Suprapubic skin (tissue), 4 donors: ENCODE measurements around the gene NACC2. TPM values are rescaled to one million over a fixed set of nuclear protein-coding genes. Genes with fewer than 3 reads are reported as not detected.
A peak's percentile ranks its signal among the peaks of the same experiment; 100 is the strongest.

ENCODE experiments used
- DNase-seq, 2 donors: peaks; one replicate each; pipeline ENCODE4 v3.0.0-alpha.2; 2019; ENCODE audit warnings: low spot score in 2 of 2
- H3K27ac ChIP-seq: fragments of 200-600 bp; sonication (generic); one replicate; pipeline ENCODE4 v1.5.1; 2019
- H3K27me3 ChIP-seq: fragments of 200-600 bp; sonication (generic); one replicate; pipeline ENCODE4 v1.5.1; 2019
- H3K36me3 ChIP-seq: fragments of 200-600 bp; sonication (generic); one replicate; pipeline ENCODE4 v1.5.1; 2019
- H3K4me1 ChIP-seq: fragments of 200-600 bp; sonication (generic); one replicate; pipeline ENCODE4 v1.5.1; 2019
- H3K4me3 ChIP-seq: fragments of 200-600 bp; sonication (generic); one replicate; pipeline ENCODE4 v1.5.1; 2019; ENCODE audit warnings: mild to moderate bottlenecking
- H3K9me3 ChIP-seq: fragments of 200-600 bp; sonication (generic); one replicate; pipeline ENCODE4 v1.5.1; 2019
- EP300 ChIP-seq: sonication (generic); formaldehyde crosslinking; IDR thresholded peaks from one replicate; pipeline ENCODE4 v1.6.1; 2017; ENCODE audit warnings: antibody characterized with exemption
- POLR2A ChIP-seq, 2 donors: fragments of 450-650 bp; IDR thresholded peaks; one replicate each; pipeline ENCODE4 v1.6.1; 2017; ENCODE audit warnings: antibody characterized with exemption in 2 of 2, mild to moderate bottlenecking in 2 of 2, moderate library complexity in 2 of 2
- POLR2AphosphoS5 ChIP-seq, 3 donors: sonication (generic); formaldehyde crosslinking; IDR thresholded peaks; one replicate each; pipeline ENCODE4 v1.6.1; 2017; ENCODE audit warnings: antibody characterized with exemption in 3 of 3
- WGBS: methylation state at CpG from one replicate; pipeline ENCODE4 v1.1.5; 2018; 5-methylcytosine and 5-hydroxymethylcytosine counted together
- total RNA-seq, 4 donors: library from RNA; depleted of rRNA; stranded (reverse); fragments of >200 nt; gene quantifications; one replicate each; pipeline ENCODE4 v1.1.0, GENCODE V29; 2016
- TF ChIP-seq, protein P1 (sequence below), 2 donors: fragments of 200-600 bp in 1 of 2; fragments of 450-650 bp in 1 of 2; sonication (generic) in 1 of 2; IDR thresholded peaks; one replicate each; pipeline ENCODE4 v1.5.1; 2016 to 2019; ENCODE audit warnings: antibody characterized with exemption in 2 of 2, mild to moderate bottlenecking in 1 of 2, moderate library complexity in 1 of 2

NACC2 gene
- total RNA-seq, 4 donors from 2014 or later = 12.1 to 14.9 (median 13.7) TPM

DNA sequence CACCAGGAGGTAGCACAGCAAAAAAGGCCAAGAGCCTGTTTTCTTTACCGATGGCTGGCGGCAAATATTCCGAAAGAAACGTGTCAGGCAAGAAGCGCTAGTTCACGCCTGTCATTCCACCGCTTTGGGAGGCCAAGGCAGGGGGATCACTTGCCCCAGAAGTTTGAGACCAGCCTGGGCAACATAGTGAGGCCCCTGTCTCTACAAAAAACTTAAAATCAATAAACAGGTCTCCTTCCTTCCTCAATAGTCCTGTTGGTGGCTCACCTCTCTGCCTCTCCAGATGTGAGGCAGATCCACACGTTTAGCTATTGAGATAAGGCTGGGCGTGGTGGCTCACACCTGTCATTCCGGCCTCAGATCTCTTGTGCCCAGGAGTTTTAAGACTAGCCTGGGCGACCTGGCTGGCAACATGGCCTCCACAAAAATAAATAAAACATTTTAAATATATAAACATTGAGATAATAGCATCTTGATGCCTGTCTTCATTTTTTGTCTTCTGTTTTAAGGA, 24.8 kb upstream of the NACC2 start:
- peak overlapping the region; percentile 92 for H3K4me3 ChIP-seq
- DNase-seq = no peak
- H3K4me1 ChIP-seq = peaks cover 41% of the 10 kb centered on the region
- H3K9me3 ChIP-seq = no peaks in the 10 kb centered on the region
- H3K27ac ChIP-seq = peak overlapping the region; percentile 97
- WGBS = 38% methylated on average over 6 of the region's 11 CpGs
- TF ChIP-seq POLR2A (IDR thresholded peaks at IDR 0.05) (no peak), POLR2AphosphoS5 (IDR thresholded peaks at IDR 0.05) (no peak), EP300 (no peak)
- TF ChIP-seq, protein P1, sequence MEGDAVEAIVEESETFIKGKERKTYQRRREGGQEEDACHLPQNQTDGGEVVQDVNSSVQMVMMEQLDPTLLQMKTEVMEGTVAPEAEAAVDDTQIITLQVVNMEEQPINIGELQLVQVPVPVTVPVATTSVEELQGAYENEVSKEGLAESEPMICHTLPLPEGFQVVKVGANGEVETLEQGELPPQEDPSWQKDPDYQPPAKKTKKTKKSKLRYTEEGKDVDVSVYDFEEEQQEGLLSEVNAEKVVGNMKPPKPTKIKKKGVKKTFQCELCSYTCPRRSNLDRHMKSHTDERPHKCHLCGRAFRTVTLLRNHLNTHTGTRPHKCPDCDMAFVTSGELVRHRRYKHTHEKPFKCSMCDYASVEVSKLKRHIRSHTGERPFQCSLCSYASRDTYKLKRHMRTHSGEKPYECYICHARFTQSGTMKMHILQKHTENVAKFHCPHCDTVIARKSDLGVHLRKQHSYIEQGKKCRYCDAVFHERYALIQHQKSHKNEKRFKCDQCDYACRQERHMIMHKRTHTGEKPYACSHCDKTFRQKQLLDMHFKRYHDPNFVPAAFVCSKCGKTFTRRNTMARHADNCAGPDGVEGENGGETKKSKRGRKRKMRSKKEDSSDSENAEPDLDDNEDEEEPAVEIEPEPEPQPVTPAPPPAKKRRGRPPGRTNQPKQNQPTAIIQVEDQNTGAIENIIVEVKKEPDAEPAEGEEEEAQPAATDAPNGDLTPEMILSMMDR (IDR thresholded peaks at IDR 0.05) = no peak
- H3K27me3 ChIP-seq = peaks cover 11% of the 10 kb centered on the region
- peaks cover 15% of the 10 kb centered on the region for H3K36me3 ChIP-seq

DNA sequence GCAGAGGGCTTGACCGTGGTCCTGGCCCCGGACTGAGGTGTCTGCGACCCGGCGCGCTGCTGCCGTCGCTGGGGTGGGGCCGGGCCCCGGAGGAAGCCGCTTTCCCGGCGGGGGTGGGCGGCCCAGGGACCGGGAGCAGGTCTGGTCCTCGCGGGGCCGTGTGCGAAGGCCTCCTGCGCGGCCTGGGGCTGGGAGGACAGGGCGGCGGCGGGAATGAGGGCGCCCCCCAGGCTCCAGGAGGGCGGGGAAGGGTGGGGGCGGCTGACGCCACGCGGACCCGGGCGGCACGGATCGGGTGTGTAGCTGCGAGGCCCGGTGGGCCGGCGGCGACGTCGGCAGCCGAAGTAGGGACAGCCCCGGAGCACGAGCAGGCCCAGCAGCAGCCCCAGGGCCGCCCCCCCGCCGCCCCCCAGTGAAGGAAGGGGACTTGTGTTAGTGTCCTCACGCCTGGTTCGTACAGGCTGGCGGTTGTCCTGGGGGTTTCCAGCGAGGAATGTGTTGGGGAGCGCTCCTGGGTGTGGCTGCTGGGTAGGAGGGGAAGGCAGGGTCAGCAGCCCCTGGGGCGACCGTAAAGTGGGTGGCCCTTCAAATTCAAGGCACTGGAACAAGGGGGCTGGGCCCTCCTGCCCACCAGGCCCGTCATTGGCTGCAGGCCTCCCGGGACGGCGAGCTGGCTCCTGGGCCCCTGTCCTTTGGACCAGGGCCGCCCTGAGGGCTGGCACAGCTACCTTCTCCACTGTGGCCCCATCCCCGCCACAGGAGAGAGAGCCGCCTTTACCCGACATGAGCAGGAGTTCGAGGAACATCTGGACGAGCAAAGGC, 24.2 kb upstream of the NACC2 start:
- DNase-seq = peak in 1 of 2 donors; percentile 79
- Histone ChIP-seq H3K27ac (peak overlapping the region; percentile 97), H3K4me3 (peak overlapping the region; percentile 92), H3K36me3 (peaks cover 22% of the 10 kb centered on the region), H3K9me3 (no peaks in the 10 kb centered on the region), H3K4me1 (peaks cover 41% of the 10 kb centered on the region), H3K27me3 (peaks cover 6% of the 10 kb centered on the region)
- TF ChIP-seq POLR2A (IDR thresholded peaks at IDR 0.05) (no peak), POLR2AphosphoS5 (IDR thresholded peaks at IDR 0.05) (peak in 1 of 3 donors; percentile 13)
- 4% methylated on average over 36 of the region's 64 CpGs for WGBS

DNA sequence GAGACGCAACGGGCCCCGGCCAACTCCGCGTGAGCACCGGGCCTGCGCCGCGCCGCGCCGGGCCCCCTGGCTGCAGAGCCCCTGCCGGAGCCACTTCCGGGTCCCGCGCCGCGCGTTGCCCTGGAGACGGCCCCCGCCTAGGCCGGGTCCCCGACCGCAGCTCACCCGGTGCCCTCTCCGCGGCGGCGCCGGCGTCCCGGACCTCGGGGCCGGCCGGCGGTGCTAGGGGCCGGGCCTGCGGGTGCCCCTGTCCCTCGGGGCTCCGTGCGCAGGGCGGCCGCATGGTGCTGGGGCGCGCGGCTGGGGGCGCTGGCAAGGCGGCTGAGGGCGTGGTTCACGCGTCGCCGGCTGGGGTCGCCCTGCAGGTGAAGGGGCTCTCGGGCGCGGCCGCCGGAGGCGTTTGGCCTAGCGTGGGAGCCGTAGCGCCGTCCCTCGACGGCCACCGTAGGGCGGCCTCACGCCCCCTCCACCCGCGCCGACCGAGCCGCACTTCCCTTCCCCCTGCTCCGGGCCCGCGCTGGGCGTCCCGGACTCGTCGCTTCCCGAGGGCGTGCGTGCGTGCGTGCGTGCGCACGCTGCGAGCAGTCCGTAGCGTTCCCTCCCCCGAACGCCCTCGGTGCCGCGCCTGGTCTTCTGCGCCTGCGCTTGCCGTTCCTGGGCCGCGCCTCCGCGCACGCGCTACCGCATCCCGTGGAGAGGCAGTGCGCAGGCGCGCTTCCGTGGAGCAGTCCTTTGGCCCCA, 23.4 kb upstream of the NACC2 start, which contains the start of gene TMEM250:
TMEM250 (minus strand) TSS at position 556 of the 741 bp plus-strand sequence. CDS start 1,975 bp downstream, outside the sequence.
- Histone ChIP-seq H3K27me3 (no peaks in the 10 kb centered on the region), H3K27ac (peak within 1 kb of the TSS; percentile 97), H3K4me1 (peaks cover 41% of the 10 kb centered on the region), H3K4me3 (peak within 1 kb of the TSS; percentile 92), H3K36me3 (peaks cover 24% of the 10 kb centered on the region), H3K9me3 (no peaks in the 10 kb centered on the region)
- TF ChIP-seq POLR2AphosphoS5 (IDR thresholded peaks at IDR 0.05) (peak; percentile 45 to 87 (median 81)), EP300 (peak; percentile 57), POLR2A (IDR thresholded peaks at IDR 0.05) (no peak)
- TF ChIP-seq, protein P1 (IDR thresholded peaks at IDR 0.05) = no peak
- peak; percentile 96 to 97 for DNase-seq
- whole genome bisulfite sequencing = 0% methylated on average over 20 of the region's 112 CpGs

DNA sequence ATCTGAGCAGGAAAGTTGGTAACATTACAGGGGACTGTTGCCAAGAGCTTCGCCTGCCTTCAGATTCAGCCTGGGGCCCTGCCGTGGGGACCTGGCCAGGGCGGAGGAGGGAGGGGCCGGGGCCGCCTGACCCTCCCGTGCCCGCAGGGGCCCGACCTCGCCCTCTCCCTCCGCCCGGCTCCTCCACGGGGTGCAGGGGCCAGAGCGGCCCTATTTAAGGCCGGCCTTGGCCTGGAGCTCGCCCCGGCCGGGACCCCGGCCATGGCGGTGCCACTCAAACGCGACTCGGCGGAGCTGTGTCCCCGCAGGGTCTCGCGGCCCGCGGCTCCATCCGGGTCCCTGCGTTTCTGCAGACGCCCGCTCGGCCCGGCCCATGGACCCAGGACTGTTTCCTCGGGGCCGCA, 22.8 kb upstream of the NACC2 start:
- Histone ChIP-seq H3K4me3 (peak overlapping the region; percentile 92), H3K27me3 (no peaks in the 10 kb centered on the region), H3K27ac (peak overlapping the region; percentile 97), H3K9me3 (no peaks in the 10 kb centered on the region), H3K4me1 (peaks cover 39% of the 10 kb centered on the region), H3K36me3 (peaks cover 24% of the 10 kb centered on the region)
- WGBS = 0% methylated on average over 23 of the region's 36 CpGs
- no peak for DNase-seq
- TF ChIP-seq, protein P1 (IDR thresholded peaks at IDR 0.05) = no peak

DNA sequence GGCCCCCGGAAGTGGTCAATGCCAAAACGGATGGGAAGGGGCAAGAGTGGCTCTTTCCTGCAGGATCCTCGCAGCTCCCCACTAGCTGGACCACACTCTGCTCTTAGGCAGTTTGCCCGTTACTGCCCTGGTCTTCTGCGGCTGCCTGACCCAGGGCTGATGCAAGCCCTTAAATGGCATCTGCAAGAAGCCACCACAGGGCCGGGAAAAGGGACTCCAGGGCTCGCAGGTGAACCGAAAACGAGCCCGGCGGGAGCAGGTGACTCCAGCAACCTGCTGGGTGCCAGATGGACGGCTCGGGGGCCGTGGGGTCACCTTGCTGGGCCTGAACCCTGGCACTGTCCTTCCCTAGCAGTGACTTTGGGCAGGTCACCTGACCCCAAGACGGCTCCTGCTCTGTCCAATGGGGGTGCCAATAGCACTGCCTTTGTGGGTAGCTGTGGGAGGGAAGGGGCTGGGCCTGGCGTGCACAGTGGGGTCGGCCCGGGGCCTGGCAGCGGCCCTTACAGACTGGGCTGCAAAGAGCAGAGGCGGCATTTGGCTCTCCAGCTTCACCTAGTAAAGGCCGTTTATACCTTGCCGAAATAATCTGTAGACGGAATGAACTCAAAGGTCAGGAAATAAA, 22.3 kb upstream of the NACC2 start:
- peaks cover 24% of the 10 kb centered on the region for H3K36me3 ChIP-seq
- H3K27me3 ChIP-seq = no peaks in the 10 kb centered on the region
- H3K9me3 ChIP-seq = no peaks in the 10 kb centered on the region
- peak overlapping the region; percentile 92 for H3K4me3 ChIP-seq
- 47% methylated on average over 20 of the region's 23 CpGs for WGBS
- H3K27ac ChIP-seq = peak overlapping the region; percentile 97
- H3K4me1 ChIP-seq = peaks cover 34% of the 10 kb centered on the region
- no peak for TF ChIP-seq POLR2AphosphoS5 (IDR thresholded peaks at IDR 0.05)
- no peak for TF ChIP-seq EP300
- TF ChIP-seq, protein P1 (IDR thresholded peaks at IDR 0.05) = no peak
- TF ChIP-seq POLR2A (IDR thresholded peaks at IDR 0.05) = no peak
- no peak for DNase-seq
